SK-N-SH treated with all-trans-retinoic acid at 6 μM for 48 hours (cell line): ENCODE results near the gene HACD1.

Source experiments
- ARNTL ChIP-seq: fragments of 450-650 bp; formaldehyde crosslinking; IDR thresholded peaks from 2 replicates; pipeline ENCODE4 v1.5.0; 2020; ENCODE audit warnings: low read depth, mild to moderate bottlenecking, moderate library complexity, borderline replicate concordance
- BACH2 ChIP-seq: fragments of 250-450 bp; sonication (Bioruptor Pico); IDR thresholded peaks from 2 replicates; pipeline ENCODE4 v1.9.0; 2021; ENCODE audit warnings: mild to moderate bottlenecking, borderline replicate concordance
- ISL1 ChIP-seq: fragments of 250-450 bp; sonication (Bioruptor Pico); IDR thresholded peaks from 2 replicates; pipeline ENCODE4 v2.1.2; 2022; ENCODE audit warnings: mild to moderate bottlenecking, moderate library complexity
- RARB ChIP-seq: fragments of 250-450 bp; sonication (Bioruptor Pico); IDR thresholded peaks from 2 replicates; pipeline ENCODE4 v1.8.0; 2021; ENCODE audit warnings: mild to moderate bottlenecking, moderate library complexity
- TOX ChIP-seq: fragments of 250-450 bp; sonication (Bioruptor Pico); IDR thresholded peaks from 2 replicates; pipeline ENCODE4 v1.8.0; 2021; ENCODE audit warnings: mild to moderate bottlenecking, moderate library complexity, borderline replicate concordance
- ZFP30 ChIP-seq: fragments of 450-650 bp; formaldehyde crosslinking; IDR thresholded peaks from 2 replicates; pipeline ENCODE4 v1.5.0; 2022; ENCODE audit warnings: mild to moderate bottlenecking, moderate library complexity
- ZNF8 ChIP-seq: fragments of 450-650 bp; formaldehyde crosslinking; IDR thresholded peaks from 2 replicates; pipeline ENCODE4 v1.5.0; 2020; ENCODE audit warnings: mild to moderate bottlenecking, moderate library complexity
- TF ChIP-seq, protein P1 (sequence below): fragments of 250-450 bp; sonication (Bioruptor Pico); IDR thresholded peaks from 2 replicates; pipeline ENCODE4 v1.5.1; 2020; ENCODE audit warnings: low read depth, mild to moderate bottlenecking, moderate library complexity
- TF ChIP-seq, protein P2 (sequence below): fragments of 250-450 bp; sonication (Bioruptor Pico); IDR thresholded peaks from 2 replicates; pipeline ENCODE4 v1.8.0; 2020; ENCODE audit warnings: mild to moderate bottlenecking, moderate library complexity, borderline replicate concordance

GRCh38 chr10:17548162-17548561, 69.0 kb downstream of the HACD1 start:
- TF ChIP-seq ZFP30 (no peak), ISL1 (CRISPR knock-in tag) (no peak), ARNTL (CRISPR knock-in tag) (no peak), ZNF8 (CRISPR knock-in tag) (no peak), RARB (CRISPR knock-in tag) (no peak), BACH2 (CRISPR knock-in tag) (no peak), TOX (CRISPR knock-in tag) (no peak)
- TF ChIP-seq, protein P1, sequence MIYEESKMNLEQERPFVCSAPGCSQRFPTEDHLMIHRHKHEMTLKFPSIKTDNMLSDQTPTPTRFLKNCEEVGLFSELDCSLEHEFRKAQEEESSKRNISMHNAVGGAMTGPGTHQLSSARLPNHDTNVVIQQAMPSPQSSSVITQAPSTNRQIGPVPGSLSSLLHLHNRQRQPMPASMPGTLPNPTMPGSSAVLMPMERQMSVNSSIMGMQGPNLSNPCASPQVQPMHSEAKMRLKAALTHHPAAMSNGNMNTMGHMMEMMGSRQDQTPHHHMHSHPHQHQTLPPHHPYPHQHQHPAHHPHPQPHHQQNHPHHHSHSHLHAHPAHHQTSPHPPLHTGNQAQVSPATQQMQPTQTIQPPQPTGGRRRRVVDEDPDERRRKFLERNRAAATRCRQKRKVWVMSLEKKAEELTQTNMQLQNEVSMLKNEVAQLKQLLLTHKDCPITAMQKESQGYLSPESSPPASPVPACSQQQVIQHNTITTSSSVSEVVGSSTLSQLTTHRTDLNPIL (CRISPR knock-in tag), result no peak
- TF ChIP-seq, protein P2, sequence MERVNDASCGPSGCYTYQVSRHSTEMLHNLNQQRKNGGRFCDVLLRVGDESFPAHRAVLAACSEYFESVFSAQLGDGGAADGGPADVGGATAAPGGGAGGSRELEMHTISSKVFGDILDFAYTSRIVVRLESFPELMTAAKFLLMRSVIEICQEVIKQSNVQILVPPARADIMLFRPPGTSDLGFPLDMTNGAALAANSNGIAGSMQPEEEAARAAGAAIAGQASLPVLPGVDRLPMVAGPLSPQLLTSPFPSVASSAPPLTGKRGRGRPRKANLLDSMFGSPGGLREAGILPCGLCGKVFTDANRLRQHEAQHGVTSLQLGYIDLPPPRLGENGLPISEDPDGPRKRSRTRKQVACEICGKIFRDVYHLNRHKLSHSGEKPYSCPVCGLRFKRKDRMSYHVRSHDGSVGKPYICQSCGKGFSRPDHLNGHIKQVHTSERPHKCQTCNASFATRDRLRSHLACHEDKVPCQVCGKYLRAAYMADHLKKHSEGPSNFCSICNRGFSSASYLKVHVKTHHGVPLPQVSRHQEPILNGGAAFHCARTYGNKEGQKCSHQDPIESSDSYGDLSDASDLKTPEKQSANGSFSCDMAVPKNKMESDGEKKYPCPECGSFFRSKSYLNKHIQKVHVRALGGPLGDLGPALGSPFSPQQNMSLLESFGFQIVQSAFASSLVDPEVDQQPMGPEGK, result no peak
